KOPT-K1 (cell line): ENCODE measurements around the gene SPEM1.

ENCODE experiments used
- H3K27ac ChIP-seq: fragments of 200-600 bp; sonication (generic); 2 replicates; pipeline ENCODE4 v1.5.1; 2016; ENCODE audit warnings: antibody characterized with exemption, mild to moderate bottlenecking, low read depth, low read length; ENCODE audit not compliant: poor library complexity, severe bottlenecking
- H3K36me3 ChIP-seq: fragments of 200-600 bp; sonication (generic); 2 replicates; pipeline ENCODE4 v1.5.1; 2017; ENCODE audit warnings: antibody characterized with exemption, mild to moderate bottlenecking, low read length, moderate library complexity; ENCODE audit not compliant: insufficient read depth
- H3K9me3 ChIP-seq: fragments of 200-600 bp; sonication (generic); 2 replicates; pipeline ENCODE4 v1.5.1; 2017; ENCODE audit warnings: antibody characterized with exemption, low read length, mild to moderate bottlenecking; ENCODE audit not compliant: insufficient read depth, poor library complexity, severe bottlenecking

Gene SPEM1

GRCh38 chr17:7419819-7420610 lies at the start of gene SPEM1:
SPEM1 (plus strand) TSS chr17:7420324; CDS start chr17:7420385, 61 bp downstream.
- Histone ChIP-seq H3K9me3 (no peaks in the 10 kb centered on the region), H3K36me3 (no peaks in the 10 kb centered on the region), H3K27ac (no peak within 1 kb of the TSS)

- no peaks in the 10 kb centered on the region for H3K36me3 ChIP-seq
- H3K9me3 ChIP-seq = no peaks in the 10 kb centered on the region
- H3K27ac ChIP-seq = no peak overlapping the region
Measured at GRCh38 chr17:7370853-7371252, 49.3 kb upstream of the SPEM1 start.

GRCh38 chr17:7374353-7374752 lies 45.8 kb upstream of the SPEM1 start:
- peaks cover 4% of the 10 kb centered on the region for H3K9me3 ChIP-seq

GRCh38 chr17:7379134-7379533 lies 41.0 kb upstream of the SPEM1 start:
- peaks cover 10% of the 10 kb centered on the region for H3K9me3 ChIP-seq

More at GRCh38 chr17:7374353-7374752, 45.8 kb upstream of the SPEM1 start:
- Histone ChIP-seq H3K36me3 (no peaks in the 10 kb centered on the region), H3K27ac (no peak overlapping the region)

GRCh38 chr17:7380321-7380720 lies 39.8 kb upstream of the SPEM1 start:
- Histone ChIP-seq H3K9me3 (peaks cover 10% of the 10 kb centered on the region), H3K27ac (no peak overlapping the region), H3K36me3 (no peaks in the 10 kb centered on the region)

More at GRCh38 chr17:7379134-7379533, 41.0 kb upstream of the SPEM1 start:
- Histone ChIP-seq H3K36me3 (no peaks in the 10 kb centered on the region), H3K27ac (no peak overlapping the region)

- Histone ChIP-seq H3K36me3 (no peaks in the 10 kb centered on the region), H3K27ac (no peak within 1 kb of the TSS), H3K9me3 (peaks cover 10% of the 10 kb centered on the region)
Measured at GRCh38 chr17:7380855-7381683, 39.1 kb upstream of the SPEM1 start, which contains the start of gene TNK1. TNK1 (plus strand) TSS chr17:7381089; CDS start chr17:7382927, 1,838 bp downstream.

GRCh38 chr17:7382901-7383300 lies 37.2 kb upstream of the SPEM1 start:
- Histone ChIP-seq H3K36me3 (no peaks in the 10 kb centered on the region), H3K27ac (no peak overlapping the region), H3K9me3 (peaks cover 10% of the 10 kb centered on the region)

- Histone ChIP-seq H3K36me3 (no peaks in the 10 kb centered on the region; the same call in 1 of the 2 replicates), H3K27ac (no peak overlapping the region)
Measured at GRCh38 chr17:7383371-7383741, 36.8 kb upstream of the SPEM1 start.

GRCh38 chr17:7383742-7384488 lies 36.2 kb upstream of the SPEM1 start:
- no peaks in the 10 kb centered on the region; the same call in 1 of the 2 replicates for H3K36me3 ChIP-seq
- peak overlapping the region; percentile 45 for H3K27ac ChIP-seq
- peaks cover 10% of the 10 kb centered on the region for H3K9me3 ChIP-seq

More at GRCh38 chr17:7383371-7383741, 36.8 kb upstream of the SPEM1 start:
- H3K9me3 ChIP-seq = peaks cover 10% of the 10 kb centered on the region

GRCh38 chr17:7384489-7385081 lies 35.5 kb upstream of the SPEM1 start:
- H3K36me3 ChIP-seq = no peaks in the 10 kb centered on the region; the same call in 1 of the 2 replicates
- peak overlapping the region; percentile 45 for H3K27ac ChIP-seq
- H3K9me3 ChIP-seq = peaks cover 4% of the 10 kb centered on the region

- Histone ChIP-seq H3K36me3 (no peaks in the 10 kb centered on the region; the same call in 1 of the 2 replicates), H3K9me3 (no peaks in the 10 kb centered on the region), H3K27ac (no peak overlapping the region)
Measured at GRCh38 chr17:7388856-7389255, 31.3 kb upstream of the SPEM1 start.

GRCh38 chr17:7389924-7390910 lies 29.9 kb upstream of the SPEM1 start:
- Histone ChIP-seq H3K27ac (no peak overlapping the region), H3K9me3 (no peaks in the 10 kb centered on the region), H3K36me3 (no peaks in the 10 kb centered on the region; the same call in 1 of the 2 replicates)

- H3K27ac ChIP-seq = no peak overlapping the region
- H3K36me3 ChIP-seq = no peaks in the 10 kb centered on the region; the same call in 1 of the 2 replicates
- no peaks in the 10 kb centered on the region for H3K9me3 ChIP-seq
Measured at GRCh38 chr17:7391307-7391706, 28.8 kb upstream of the SPEM1 start.
